Measurements from ENCODE around the gene ZKSCAN2.

ZKSCAN2 gene

GRCh38 chr16:25257470-25257955 lies at the start of gene ZKSCAN2:
Gene ZKSCAN2, minus strand, starts transcription at chr16:25257845. Its CDS starts 718 bp downstream, at chr16:25257127.
- peak; percentile 91 for DNase-seq

DNA sequence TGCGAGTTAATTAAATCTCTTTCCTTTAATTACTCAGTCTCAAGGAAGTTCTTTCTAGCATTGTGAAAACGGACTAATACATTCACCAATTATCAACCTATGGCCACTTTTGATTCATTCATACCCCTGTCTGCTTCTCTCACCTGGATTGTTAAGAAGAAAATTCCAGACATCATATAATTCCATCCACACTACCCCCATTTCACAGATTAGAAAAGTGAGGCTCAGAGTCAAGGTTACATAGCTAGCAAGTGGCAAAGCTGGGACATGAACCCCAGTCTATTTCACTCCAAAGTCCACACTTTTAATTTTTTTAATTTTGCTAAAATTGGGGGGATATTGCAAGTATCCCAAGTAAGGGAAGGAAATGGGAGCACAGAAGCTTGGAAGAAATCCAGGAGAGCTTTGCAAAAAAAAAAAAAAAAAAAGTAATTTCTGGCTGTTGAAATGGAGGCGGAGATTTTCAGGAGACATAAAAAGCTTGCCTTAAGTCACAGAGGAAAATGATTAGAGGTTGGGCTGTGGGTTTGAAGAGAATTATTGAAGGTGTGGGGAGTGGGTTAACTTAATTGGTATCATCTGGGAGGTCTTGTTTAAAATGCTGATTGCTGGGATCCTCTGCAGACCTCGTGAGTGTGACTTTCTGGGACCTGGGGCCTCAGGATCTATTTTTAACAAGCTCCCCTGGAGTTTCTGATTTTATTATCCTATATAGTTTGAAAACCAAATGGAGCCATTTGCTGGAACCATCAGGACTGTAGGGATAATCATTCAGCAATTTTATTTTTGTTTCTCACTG lies 42.3 kb upstream of the ZKSCAN2 start:
- DNase-seq = no peak

DNA sequence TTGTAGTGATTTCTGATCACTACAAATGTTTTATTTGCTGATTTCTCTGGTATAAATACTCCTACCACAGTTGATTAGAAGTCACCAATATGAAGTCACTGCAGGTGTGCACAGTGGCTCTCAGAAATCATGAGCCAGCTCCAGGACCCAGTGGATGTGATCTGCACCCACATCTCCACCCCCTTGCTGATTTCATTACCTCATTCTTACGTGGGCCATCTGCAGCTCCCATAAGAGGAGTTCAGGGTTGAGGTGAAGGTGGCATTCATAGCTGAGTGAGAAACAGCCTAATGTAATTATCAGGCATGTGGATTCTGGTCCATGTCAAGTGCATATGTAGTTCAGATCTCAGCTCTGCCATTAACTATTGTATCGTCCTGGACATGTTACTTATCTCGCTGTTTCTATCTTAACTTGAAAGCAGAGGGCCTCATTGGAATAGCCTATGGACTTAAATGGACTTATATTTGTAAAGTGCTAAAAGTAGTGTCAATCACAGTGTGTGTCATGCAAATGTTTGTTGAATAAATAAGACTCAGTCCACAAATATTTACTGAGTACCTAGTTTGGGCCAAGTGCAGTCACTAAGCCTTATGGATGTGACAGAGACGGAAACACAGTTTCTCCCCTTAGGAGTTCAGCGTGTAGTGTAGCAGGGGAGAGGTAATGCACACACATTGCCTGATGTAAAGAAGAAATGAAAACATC lies 40.7 kb upstream of the ZKSCAN2 start:
- no peak for DNase-seq

- no peak for DNase-seq
Observed at GRCh38 chr16:25297151-25297787, 39.6 kb upstream of the ZKSCAN2 start.

DNA sequence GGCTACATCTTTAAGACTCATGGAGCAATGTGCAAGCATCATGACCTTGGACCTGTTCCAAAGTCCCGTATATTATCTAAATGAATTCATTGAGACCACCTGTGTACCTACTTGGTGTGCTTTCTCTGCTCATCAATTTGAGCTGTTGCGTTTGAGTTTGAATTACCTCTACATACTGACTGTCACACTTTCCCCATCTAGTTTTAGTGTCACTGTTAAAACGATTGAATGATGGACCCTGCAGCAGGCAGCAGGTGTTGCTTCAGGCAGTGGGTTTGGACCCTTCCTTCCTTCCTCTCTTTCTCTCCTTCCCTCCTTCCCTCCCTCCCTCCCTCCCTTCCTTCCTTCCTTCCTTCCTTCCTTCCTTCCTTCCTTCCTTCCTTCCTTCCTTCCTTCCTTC lies 33.9 kb upstream of the ZKSCAN2 start:
- no peak for DNase-seq

DNA sequence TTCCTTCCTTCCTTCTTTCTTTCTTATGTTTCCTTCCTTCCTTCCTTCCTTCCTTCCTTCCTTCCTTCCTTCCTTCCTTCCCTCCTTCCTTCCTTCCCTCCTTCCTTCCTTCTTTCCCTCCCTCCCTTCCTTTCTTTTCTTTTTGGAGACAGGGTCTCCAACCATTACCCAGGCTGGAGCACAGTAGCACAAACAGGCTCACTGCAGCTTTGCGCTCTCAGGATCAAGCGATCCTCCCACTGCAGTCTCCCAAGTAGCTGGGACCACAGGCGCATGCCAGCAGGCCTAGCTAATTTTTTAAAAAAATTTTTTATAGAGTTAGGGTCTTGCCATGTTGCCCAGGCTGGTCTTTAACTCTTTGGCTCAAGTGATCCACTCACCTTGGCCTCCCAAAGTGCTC lies 31.8 kb upstream of the ZKSCAN2 start:
- no peak for DNase-seq

- no peak for DNase-seq
Observed at GRCh38 chr16:25279491-25279890, 21.8 kb upstream of the ZKSCAN2 start.

DNA sequence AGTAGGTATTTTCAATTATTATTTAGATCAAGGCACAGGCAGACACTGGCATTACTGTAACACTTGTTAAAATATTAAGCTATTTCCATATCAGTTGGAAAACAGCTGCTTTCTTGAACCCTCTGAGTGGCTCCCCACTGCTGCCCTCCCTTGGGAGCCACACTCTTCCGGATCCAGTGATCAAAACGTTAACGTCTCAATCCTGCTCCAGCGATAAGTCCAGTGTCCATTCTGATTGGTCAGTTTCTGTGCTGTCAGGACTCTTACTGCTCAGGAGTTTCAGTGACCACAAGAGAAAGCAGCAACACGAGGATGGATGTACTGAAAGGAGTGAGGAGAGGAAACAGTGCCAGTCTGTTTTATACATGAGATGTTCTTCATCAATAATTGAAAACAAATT lies 13.8 kb upstream of the ZKSCAN2 start:
- DNase-seq = no peak

GRCh38 chr16:25270577-25270976 lies 12.9 kb upstream of the ZKSCAN2 start:
- DNase-seq = no peak

DNA sequence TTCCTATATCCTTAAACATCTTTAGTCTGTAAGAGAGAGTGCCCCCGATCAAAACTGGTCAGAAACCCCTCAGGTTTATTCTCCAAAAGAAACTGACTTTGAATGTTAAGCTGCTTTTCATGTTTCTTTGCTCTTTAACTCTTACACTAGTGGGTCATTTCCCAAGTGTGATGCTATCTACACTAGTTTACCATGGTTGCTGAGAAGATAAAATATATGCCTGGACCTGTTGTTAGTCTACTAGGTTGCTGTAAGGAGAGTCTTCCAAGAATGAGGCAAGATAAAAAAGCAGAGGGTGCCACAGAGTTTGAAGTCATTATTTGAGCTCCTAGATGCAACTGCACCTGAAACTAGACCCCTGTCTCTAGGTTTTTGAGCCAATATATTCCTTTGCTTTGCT lies 12.2 kb upstream of the ZKSCAN2 start:
- DNase-seq = no peak

DNA sequence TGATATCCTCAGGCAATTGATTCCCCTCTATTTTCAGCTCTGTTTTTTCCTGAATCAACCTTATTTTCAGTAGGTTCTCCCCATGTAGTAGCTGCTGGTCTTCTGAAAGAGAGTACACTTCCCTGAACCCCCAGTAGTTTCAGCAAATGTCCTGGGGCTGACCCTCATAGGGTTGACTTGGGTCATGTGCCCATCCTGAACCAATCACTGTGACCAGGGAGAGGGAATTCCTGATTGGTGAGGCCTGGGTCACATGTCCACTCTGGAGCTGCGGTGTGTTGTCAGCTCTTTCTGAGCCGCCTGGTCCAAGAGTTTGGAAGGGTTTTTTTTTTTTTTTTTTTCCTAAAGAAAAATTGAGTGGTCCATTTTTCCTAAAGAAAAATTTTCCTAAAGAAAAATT lies 8.3 kb upstream of the ZKSCAN2 start:
- no peak for DNase-seq

GRCh38 chr16:25264597-25264996 lies 7.0 kb upstream of the ZKSCAN2 start:
- DNase-seq = peak; percentile 18

GRCh38 chr16:25260416-25260815 lies 2.8 kb upstream of the ZKSCAN2 start:
- DNase-seq = peak; percentile 18

DNA sequence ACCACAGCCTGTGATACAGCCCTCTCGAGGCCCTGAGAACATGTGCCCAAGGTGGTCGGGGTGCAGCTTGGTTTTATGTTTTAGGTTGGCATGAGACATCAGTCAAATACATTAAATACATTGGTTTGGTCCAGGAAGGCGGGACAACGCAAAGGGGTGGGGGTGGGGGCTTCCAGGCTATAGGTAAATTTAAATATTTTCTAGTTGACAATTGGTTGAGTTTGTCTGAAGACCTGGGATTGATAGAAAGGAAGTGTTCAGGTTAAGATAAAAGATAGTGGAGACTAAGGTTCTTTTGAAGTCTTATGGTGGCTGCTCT lies 1.2 kb upstream of the ZKSCAN2 start:
- DNase-seq = no peak

DNA sequence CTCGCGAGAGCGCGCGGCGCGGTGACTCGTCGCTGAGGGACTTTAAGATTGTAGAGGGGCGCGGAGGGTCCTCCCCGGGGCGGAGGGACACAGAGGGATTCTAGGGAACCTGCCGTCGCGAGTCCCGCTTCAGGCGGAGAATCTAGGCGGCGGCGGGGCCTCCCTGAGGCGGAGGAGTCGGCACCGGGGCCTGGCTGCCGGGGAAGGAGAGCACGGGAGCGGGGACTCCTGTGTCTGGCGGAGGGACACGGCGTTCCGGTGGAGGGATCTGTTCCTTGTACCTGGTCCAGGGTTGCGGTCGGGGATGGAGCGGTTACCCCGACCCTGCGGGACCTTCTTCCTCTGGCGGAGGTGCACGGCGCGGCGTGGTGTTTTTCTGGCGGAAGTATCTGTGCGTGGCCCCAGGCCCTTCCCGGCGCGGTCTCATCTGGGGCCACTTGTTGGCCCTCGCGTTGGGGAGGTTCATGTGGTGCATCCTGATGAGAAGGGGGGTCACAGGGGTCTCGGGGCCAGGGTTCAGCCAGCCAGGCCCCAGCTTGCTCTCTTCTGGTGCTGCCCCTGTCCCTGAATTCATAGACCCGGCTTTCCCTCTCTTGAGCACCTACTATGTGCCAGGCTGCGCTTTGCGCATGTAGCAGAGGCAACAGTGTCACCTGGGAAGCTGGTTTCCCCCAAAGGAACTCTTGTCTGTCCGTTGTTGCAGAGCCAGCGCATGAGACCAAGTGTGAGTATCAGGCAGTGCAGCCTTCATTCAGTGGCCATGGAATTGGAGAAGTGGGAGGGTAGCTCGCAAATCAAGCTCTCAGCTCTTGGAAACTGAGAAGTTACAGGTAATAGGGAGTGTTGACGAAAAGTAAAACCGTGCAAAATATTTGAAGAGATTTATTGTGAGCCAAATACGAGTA lies 563 bp upstream of the ZKSCAN2 start:
- DNase-seq = peak; percentile 81

DNA sequence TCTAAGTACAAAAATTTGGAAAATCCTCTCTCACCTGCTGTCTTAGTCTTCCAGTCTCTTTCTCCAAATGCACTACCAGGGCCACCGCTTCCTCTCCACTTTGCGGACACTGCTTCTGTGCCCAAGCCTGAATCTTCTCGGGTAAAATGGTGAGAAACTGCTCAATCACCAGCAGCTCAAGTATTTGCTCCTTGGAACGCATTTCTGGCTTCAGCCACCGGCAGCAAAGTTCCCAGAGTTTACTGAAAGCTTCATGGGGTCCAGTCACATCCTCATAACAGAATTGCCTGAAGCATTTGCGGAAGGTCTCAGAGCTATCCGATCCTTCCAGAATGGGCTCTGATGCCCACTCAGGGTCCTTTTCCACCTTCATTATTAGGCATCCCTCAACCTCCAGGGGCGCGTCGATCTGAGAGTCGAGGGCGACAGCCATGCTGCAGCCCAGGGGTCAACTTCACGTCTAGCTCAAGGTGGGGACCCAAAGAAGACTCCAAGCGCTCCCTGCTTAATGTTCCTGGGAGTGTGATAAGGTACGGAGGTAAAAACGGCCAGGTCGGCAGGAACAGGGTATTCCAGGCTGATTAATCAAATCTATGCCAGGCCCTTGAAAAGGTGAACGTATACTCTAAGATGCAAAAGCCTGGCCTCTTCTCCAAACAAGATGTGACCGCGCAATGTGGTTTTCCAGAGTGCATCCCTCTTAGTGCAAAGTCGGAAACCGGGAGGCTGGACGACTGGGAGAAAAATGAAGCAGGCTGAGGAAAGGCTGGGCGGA lies 763 bp downstream of the ZKSCAN2 start:
- DNase-seq = peak; percentile 8

- no peak for DNase-seq
Observed at GRCh38 chr16:25253322-25253721, 4.3 kb downstream of the ZKSCAN2 start.

- no peak for DNase-seq
Observed at GRCh38 chr16:25250467-25250866, 7.2 kb downstream of the ZKSCAN2 start.

GRCh38 chr16:25235991-25236390 lies 21.7 kb downstream of the ZKSCAN2 start:
- no peak for DNase-seq

- DNase-seq = no peak
Observed at GRCh38 chr16:25228372-25228771, 29.3 kb downstream of the ZKSCAN2 start.

DNA sequence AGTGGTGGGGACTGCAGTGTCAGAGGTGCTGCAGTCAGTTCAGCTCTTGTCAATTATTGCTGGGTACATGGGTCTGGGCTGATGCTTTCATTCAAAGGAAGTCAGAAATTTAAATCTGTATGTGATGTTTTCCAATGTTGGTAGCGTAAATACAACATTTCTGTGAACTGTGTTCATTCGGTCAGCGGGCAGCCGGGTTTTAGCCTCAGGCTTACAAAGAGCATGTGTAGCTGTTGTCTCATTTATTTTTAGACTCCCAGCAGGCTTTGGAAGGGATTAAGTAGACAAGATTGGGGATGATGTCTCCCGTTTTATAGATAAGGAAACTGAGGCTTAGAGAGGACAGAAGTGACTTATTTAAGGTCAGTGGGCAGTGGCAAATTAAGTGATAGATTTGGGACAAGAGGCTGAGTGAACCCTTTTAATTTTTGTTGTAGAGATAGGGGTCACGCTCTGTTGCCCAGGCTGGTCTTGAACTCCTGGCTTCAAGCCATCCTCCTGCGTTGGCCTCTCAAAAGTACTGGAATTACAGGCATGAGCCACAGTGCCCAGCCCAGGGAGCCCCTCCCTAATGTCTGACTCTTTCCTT lies 32.8 kb downstream of the ZKSCAN2 start:
- DNase-seq = no peak

- no peak for DNase-seq
Observed at GRCh38 chr16:25223964-25224363, 33.7 kb downstream of the ZKSCAN2 start.

Measured in HCEC 1CT (cell line).